ENCODE measurements around the gene KLLN.
"Not testable (repeated sequence)": the region's sequence is repeated elsewhere in the genome, so short reads cannot be mapped to it uniquely, and the experiment has no call there.

DNA sequence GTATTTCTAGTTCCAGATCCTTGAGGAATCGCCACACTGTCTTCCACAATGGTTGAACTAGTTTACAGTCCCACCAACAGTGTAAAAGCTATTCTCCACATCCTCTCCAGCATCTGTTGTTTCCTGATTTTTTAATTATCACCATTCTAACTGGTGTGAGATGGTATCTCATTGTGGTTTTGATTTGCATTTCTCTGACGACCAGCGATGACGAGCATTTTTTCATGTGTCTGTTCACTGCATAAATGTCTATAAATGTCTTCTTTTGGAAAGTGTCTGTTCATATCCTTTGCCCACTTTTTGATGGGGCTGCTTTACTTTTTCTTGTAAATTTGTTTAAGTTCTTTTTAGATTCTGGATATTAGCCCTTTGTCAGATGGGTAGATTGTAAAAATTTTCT is 7.7 kb downstream of the KLLN start:
- TF ChIP-seq CTCF, POLR2A (IDR thresholded peaks at IDR 0.05): not testable (repeated sequence)

Measured in breast epithelium (tissue), 3 donors.